Caco-2 (cell line): ENCODE measurements around the gene TFR2. TPM values are rescaled to one million over a fixed set of nuclear protein-coding genes. Genes with fewer than 3 reads are reported as not detected.
A peak's percentile ranks its signal among the peaks of the same experiment; 100 is the strongest.

Source experiments
- BruUV-seq: library from RNA; stranded (reverse); fragments of 400-500 nt; replicated peaks from 2 replicates; lab custom pipeline; 2021; lab: Mats Ljungman, UMichigan
- CTCF ChIA-PET: fragments of 300-600 bp; sonication (Branson Sonifier 250); formaldehyde crosslinking; loops from one replicate; lab custom pipeline; 2022; ENCODE audit warnings: antibody characterized with exemption; lab: Charles Lee
- POLR2A ChIA-PET: fragments of 300-600 bp; sonication (Branson Sonifier 250); formaldehyde crosslinking; loops from one replicate; lab custom pipeline; 2022; ENCODE audit warnings: antibody characterized with exemption; lab: Charles Lee
- DNase-seq, 2 experiments: peaks; one replicate each; pipeline versions ENCODE4 v3.0.0 to v3.0.0-alpha.2; 2020 to 2022
- H3K27me3 ChIP-seq: replicated peaks from 2 replicates; pipeline ENCODE4 v1.6.0; 2011; ENCODE audit warnings: low read length; ENCODE audit not compliant: control insufficient read depth, insufficient read depth
- H3K36me3 ChIP-seq: 2 replicates; pipeline ENCODE4 v1.5.1; 2011; ENCODE audit warnings: low read length; ENCODE audit not compliant: control insufficient read depth, insufficient read depth
- H3K4me1 ChIP-seq: fragments of 250-450 bp; sonication (Bioruptor Pico); 2 replicates; pipeline ENCODE4 v1.5.1; 2020; ENCODE audit warnings: mild to moderate bottlenecking
- H3K4me3 ChIP-seq: 2 replicates; pipeline ENCODE4 v1.5.1; 2011; ENCODE audit warnings: low read depth, mild to moderate bottlenecking, control low read depth, low read length
- H3K9me3 ChIP-seq: fragments of 250-450 bp; sonication (Bioruptor Pico); 2 replicates; pipeline ENCODE4 v1.5.1; 2020; ENCODE audit warnings: mild to moderate bottlenecking, moderate library complexity
- H3K27ac Mint-ChIP-seq: one replicate; pipeline ENCODE4 v1.8.0; 2022; ENCODE audit warnings: mixed read lengths; ENCODE audit not compliant: unreplicated experiment
- H3K27me3 Mint-ChIP-seq: one replicate; pipeline ENCODE4 v1.8.0; 2022; ENCODE audit warnings: mixed read lengths; ENCODE audit not compliant: insufficient read depth, unreplicated experiment
- H3K36me3 Mint-ChIP-seq: one replicate; pipeline ENCODE4 v1.8.0; 2022; ENCODE audit warnings: mild to moderate bottlenecking, mixed read lengths; ENCODE audit not compliant: insufficient read depth, unreplicated experiment
- H3K4me1 Mint-ChIP-seq: one replicate; pipeline ENCODE4 v1.8.0; 2022; ENCODE audit warnings: low read depth, mixed read lengths; ENCODE audit not compliant: unreplicated experiment
- H3K4me3 Mint-ChIP-seq: one replicate; pipeline ENCODE4 v1.8.0; 2022; ENCODE audit warnings: mild to moderate bottlenecking, moderate library complexity, mixed read lengths; ENCODE audit not compliant: unreplicated experiment
- H3K9me3 Mint-ChIP-seq: one replicate; pipeline ENCODE4 v1.8.0; 2022; ENCODE audit warnings: mixed read lengths; ENCODE audit not compliant: unreplicated experiment
- intact Hi-C: fragments of 100-400 bp; cut with micrococcal nuclease; formaldehyde crosslinking; loops from one replicate; pipeline ENCODE4 v1.10.0; 2022; ENCODE audit not compliant: unreplicated experiment
- total RNA-seq: library from RNA; stranded (reverse); gene quantifications from 2 replicates; pipeline ENCODE4 v1.2.3, GENCODE V29; 2022
- TF ChIP-seq, protein P1 (sequence below), 2 experiments: fragments of 200-600 bp in 1 of 2; IDR thresholded peaks; 1 replicate in 1 of 2; 2 replicates in 1 of 2; pipeline versions ENCODE4 v1.5.1 to v1.8.0; 2011 to 2022; ENCODE audit warnings: antibody characterized with exemption in 1 of 2, control low read depth in 1 of 2, inconsistent platforms in 1 of 2, low read depth in 1 of 2, low read length in 1 of 2, mild to moderate bottlenecking in 1 of 2, moderate library complexity in 1 of 2; ENCODE audit not compliant: insufficient read depth in 1 of 2, severe bottlenecking in 1 of 2, unreplicated experiment in 1 of 2

Gene TFR2
- total RNA-seq, 1 experiment from 2014 or later: 9.7 TPM

DNA sequence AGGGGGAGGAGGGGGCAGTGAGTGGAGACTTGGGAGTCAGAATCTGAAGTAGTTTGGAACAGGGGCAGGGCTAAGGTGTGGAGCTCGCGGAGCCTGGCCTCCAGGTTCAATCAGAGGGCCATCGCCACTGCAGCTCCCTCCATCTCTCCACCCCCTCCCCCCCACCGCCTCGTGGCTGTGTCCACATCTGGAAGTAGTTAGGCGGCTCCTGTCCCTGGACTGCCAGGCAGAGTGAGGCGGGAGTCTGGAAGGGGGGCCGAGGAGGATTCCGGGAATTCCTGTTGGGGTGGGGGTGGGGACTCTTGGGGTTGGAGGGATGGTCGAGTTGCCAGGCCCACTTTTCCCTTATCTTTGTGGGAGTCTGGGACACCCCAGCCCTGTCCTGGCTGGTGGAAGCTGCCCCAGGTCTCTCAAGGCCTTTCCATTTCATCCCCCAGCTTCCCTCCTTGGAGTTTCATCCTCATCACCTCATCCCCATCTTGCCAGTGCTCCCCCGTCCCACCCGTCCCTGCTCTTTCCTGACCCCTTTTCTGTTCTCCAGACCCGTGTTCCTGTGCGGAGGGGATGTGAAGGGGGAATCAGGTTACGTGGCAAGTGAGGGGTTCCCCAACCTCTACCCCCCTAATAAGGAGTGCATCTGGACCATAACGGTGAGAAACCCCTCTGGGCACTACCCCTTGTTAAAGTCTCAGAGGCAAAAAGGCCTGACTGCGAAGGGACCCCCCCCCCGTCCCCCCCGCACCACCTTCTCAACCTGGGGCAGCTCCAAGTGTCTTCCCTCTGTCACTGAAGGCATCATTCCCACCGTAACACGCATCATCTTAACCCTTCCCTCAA lies 38.2 kb downstream of the TFR2 start:
- Histone ChIP-seq H3K4me1 (peaks cover 16% of the 10 kb centered on the region), H3K36me3 (no peaks in the 10 kb centered on the region), H3K4me3 (no peak overlapping the region), H3K27me3 (no peaks in the 10 kb centered on the region), H3K9me3 (no peaks in the 10 kb centered on the region)
- BruUV-seq: no TSS peak
- H3K27ac Mint-ChIP-seq: no peak overlapping the region
- POLR2A ChIA-PET: interaction anchor here (0.6 to 1.5 kb wide), 3 partner anchors 9 to 17 kb away, joined by 3 to 5 read pairs (median 4); partner anchors contain the start of genes FBXO24 and MOSPD3
- H3K9me3 Mint-ChIP-seq: no peaks in the 10 kb centered on the region
- peaks cover 14% of the 10 kb centered on the region for H3K36me3 Mint-ChIP-seq
- peak overlapping the region; percentile 91 for H3K4me3 Mint-ChIP-seq
- intact Hi-C loops: no loop called here
- CTCF ChIA-PET: interaction anchor here (0.6 to 1.5 kb wide), 6 partner anchors 12 to 133 kb away, joined by 3 to 6 read pairs (median 4); partner anchors contain the start of gene FBXO24
- H3K27me3 Mint-ChIP-seq: no peaks in the 10 kb centered on the region
- TF ChIP-seq, protein P1, sequence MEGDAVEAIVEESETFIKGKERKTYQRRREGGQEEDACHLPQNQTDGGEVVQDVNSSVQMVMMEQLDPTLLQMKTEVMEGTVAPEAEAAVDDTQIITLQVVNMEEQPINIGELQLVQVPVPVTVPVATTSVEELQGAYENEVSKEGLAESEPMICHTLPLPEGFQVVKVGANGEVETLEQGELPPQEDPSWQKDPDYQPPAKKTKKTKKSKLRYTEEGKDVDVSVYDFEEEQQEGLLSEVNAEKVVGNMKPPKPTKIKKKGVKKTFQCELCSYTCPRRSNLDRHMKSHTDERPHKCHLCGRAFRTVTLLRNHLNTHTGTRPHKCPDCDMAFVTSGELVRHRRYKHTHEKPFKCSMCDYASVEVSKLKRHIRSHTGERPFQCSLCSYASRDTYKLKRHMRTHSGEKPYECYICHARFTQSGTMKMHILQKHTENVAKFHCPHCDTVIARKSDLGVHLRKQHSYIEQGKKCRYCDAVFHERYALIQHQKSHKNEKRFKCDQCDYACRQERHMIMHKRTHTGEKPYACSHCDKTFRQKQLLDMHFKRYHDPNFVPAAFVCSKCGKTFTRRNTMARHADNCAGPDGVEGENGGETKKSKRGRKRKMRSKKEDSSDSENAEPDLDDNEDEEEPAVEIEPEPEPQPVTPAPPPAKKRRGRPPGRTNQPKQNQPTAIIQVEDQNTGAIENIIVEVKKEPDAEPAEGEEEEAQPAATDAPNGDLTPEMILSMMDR (IDR thresholded peaks at IDR 0.05; ENCODE audit: insufficient read depth in 1 of 2, low read depth in 1 of 2, low read length in 1 of 2, severe bottlenecking in 1 of 2, unreplicated experiment in 1 of 2): no peak
- DNase-seq: peak in 1 of 2 experiments; percentile 75
- H3K4me1 Mint-ChIP-seq: no peaks in the 10 kb centered on the region

DNA sequence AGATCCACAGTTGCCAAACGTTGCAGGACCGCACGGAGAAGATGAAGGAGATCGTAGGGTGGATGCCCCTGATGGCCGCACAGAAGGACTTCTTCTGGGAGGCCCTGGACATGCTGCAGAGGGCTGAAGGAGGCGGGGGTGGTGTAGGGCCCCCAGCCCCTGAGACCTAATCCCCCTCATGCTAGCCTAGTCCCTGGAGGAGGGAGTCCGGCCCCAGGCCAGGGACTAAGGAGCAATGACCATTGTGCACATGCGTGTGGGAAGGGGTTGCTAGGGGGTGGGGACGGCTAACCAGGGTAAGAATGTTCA lies 40.7 kb downstream of the TFR2 start:
- no peaks in the 10 kb centered on the region for H3K27me3 Mint-ChIP-seq
- intact Hi-C loops: no loop called here
- Histone ChIP-seq H3K9me3 (no peaks in the 10 kb centered on the region), H3K4me3 (no peak overlapping the region), H3K36me3 (no peaks in the 10 kb centered on the region), H3K27me3 (no peaks in the 10 kb centered on the region), H3K4me1 (peaks cover 16% of the 10 kb centered on the region)
- H3K36me3 Mint-ChIP-seq: peaks cover 12% of the 10 kb centered on the region
- H3K9me3 Mint-ChIP-seq: no peaks in the 10 kb centered on the region
- DNase-seq: no peak
- H3K4me1 Mint-ChIP-seq: no peaks in the 10 kb centered on the region
- TF ChIP-seq, protein P1 (IDR thresholded peaks at IDR 0.05; ENCODE audit: insufficient read depth in 1 of 2, low read depth in 1 of 2, low read length in 1 of 2, severe bottlenecking in 1 of 2, unreplicated experiment in 1 of 2): no peak
- ChIA-PET CTCF (interaction anchor here (0.5 kb wide), 1 partner anchor 41 kb away, joined by 3 read pairs; no protein-coding TSS in a partner anchor), POLR2A (no interaction called here)
- H3K27ac Mint-ChIP-seq: no peak overlapping the region
- H3K4me3 Mint-ChIP-seq: no peak overlapping the region
- BruUV-seq: no TSS peak

DNA sequence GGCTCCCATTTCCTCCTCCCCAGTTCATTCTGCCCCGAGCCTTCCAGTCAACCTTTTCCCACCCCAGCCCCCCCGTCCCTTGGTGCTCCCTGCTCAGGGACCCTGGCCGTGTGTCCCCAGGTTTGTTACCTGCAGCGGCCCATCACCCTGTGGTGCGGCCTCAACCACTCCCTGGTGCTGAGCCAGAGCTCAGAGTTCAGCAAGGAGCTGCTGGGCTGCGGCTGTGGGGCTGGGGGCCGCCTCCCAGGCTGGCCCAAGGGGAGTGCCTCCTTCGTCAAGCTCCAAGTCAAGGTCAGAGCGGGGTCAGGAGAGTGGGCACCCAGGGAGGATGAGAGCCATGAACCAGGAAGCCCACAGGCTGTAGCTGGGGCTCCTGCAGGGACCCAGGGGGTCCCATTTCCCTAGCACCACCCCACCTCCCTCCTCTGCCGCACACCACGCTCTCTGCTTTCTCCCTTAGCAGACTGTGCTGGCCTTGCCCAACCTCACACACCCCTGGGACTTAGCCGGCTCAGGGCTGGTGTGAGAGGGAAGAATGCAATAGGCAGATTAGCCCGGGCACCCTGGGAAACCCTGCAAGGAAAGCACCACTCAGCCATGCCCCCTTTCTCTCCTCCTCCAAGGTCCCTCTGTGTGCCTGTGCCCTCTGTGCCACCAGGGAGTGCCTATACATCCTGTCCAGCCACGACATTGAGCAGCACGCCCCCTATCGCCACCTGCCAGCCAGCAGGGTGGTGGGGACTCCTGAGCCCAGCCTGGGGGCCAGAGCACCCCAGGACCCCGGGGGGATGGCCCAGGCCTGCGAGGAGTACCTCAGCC lies 41.2 kb downstream of the TFR2 start:
- Mint-ChIP-seq H3K27ac (no peak overlapping the region), H3K9me3 (no peaks in the 10 kb centered on the region), H3K36me3 (peaks cover 7% of the 10 kb centered on the region), H3K4me1 (no peaks in the 10 kb centered on the region), H3K27me3 (no peaks in the 10 kb centered on the region), H3K4me3 (no peak overlapping the region)
- no peaks in the 10 kb centered on the region for H3K27me3 ChIP-seq
- no peaks in the 10 kb centered on the region for H3K36me3 ChIP-seq
- intact Hi-C loops: no loop called here
- no peaks in the 10 kb centered on the region for H3K9me3 ChIP-seq
- ChIA-PET POLR2A (interaction anchor here (0.6 kb wide), 1 partner anchor 12 kb away, joined by 3 read pairs; the partner anchor contains the start of gene MOSPD3), CTCF (interaction anchor here (0.8 kb wide), 1 partner anchor 14 kb away, joined by 6 read pairs; the partner anchor contains the start of gene FBXO24)
- H3K4me3 ChIP-seq: no peak overlapping the region
- TF ChIP-seq, protein P1 (IDR thresholded peaks at IDR 0.05; ENCODE audit: insufficient read depth in 1 of 2, low read depth in 1 of 2, low read length in 1 of 2, severe bottlenecking in 1 of 2, unreplicated experiment in 1 of 2): no peak
- DNase-seq: no peak
- BruUV-seq: no TSS peak
- peaks cover 16% of the 10 kb centered on the region for H3K4me1 ChIP-seq
